BE2C (cell line): ENCODE results near the gene CD244. TPM values are rescaled to one million over a fixed set of nuclear protein-coding genes. Genes with fewer than 3 reads are reported as not detected.

Experiments used
- DNase-seq: peaks from one replicate; pipeline ENCODE4 v3.0.0-alpha.2; 2020
- H3K27me3 ChIP-seq: fragments of 250-450 bp; sonication (Bioruptor Pico); 2 replicates; pipeline ENCODE4 v1.5.1; 2020; ENCODE audit warnings: mild to moderate bottlenecking
- H3K36me3 ChIP-seq: fragments of 250-450 bp; sonication (Bioruptor Pico); 2 replicates; pipeline ENCODE4 v1.5.1; 2020; ENCODE audit warnings: mild to moderate bottlenecking
- H3K4me1 ChIP-seq: fragments of 250-450 bp; sonication (Bioruptor Pico); 2 replicates; pipeline ENCODE4 v1.5.1; 2020
- H3K4me3 ChIP-seq: 2 replicates; pipeline ENCODE4 v1.5.1; 2011; ENCODE audit warnings: low read depth, low read length
- H3K9me3 ChIP-seq: fragments of 250-450 bp; sonication (Bioruptor Pico); 2 replicates; pipeline ENCODE4 v1.5.1; 2020
- polyA plus RNA-seq: library from polyadenylated mRNA; unstranded; fragments of >200 nt; gene quantifications from one replicate; pipeline ENCODE4 v1.2.1, GENCODE V29; 2012; ENCODE audit warnings: low read depth, missing spikeins; ENCODE audit not compliant: insufficient read length, insufficient read depth
- TF ChIP-seq, protein P1 (sequence below): IDR thresholded peaks from 2 replicates; pipeline ENCODE4 v1.5.1; 2012; ENCODE audit warnings: mild to moderate bottlenecking, low read depth, low read length

CD244 gene
- polyA plus RNA-seq, result not detected

DNA sequence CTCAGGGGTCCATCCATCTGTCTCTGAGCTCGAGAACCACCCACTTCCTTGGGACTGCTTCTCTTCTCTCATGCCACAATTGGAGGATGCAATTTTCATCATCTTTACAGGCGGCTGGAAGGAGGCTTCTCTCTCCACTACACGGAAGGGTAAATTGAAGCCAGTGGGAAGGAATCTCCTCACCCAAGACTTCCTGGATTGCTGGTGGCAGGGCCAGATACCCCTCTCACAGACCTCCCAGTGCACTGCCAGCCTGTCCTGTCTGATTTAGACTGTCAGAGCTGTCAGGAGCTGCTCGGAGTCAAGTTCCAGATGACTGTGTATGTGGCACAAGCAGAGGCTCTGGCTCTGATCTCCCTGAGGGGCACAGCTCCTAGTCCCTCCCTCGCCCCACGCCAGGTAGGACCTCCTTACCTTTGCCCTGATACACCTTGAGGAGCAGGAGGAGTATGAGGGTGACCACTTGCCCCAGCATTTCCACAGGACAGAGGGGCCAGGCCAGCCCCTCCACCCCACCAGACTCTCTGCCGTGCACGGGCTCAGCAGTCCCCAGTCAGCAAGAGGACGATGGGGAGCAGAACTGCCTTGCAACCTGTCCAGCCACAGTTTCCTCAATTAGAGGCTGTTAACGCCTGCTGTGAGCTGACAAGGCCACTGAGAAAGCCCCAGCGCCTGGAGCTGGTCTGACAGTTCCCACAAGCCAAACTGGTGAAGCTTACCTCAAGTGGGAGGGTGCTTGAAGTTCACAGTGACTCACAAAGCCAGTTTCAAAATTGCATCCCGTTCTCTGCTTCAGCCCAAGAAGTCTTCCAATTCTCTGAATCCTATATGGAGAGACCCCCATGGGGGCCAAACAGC, at the start of gene CD244:
Gene CD244, minus strand, starts transcription at position 685 of the 858 bp plus-strand sequence. Its CDS starts 210 bp downstream, at position 475.
- no peaks in the 10 kb centered on the region for H3K4me1 ChIP-seq
- TF ChIP-seq, protein P1, sequence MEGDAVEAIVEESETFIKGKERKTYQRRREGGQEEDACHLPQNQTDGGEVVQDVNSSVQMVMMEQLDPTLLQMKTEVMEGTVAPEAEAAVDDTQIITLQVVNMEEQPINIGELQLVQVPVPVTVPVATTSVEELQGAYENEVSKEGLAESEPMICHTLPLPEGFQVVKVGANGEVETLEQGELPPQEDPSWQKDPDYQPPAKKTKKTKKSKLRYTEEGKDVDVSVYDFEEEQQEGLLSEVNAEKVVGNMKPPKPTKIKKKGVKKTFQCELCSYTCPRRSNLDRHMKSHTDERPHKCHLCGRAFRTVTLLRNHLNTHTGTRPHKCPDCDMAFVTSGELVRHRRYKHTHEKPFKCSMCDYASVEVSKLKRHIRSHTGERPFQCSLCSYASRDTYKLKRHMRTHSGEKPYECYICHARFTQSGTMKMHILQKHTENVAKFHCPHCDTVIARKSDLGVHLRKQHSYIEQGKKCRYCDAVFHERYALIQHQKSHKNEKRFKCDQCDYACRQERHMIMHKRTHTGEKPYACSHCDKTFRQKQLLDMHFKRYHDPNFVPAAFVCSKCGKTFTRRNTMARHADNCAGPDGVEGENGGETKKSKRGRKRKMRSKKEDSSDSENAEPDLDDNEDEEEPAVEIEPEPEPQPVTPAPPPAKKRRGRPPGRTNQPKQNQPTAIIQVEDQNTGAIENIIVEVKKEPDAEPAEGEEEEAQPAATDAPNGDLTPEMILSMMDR, result no peak
- no peaks in the 10 kb centered on the region for H3K27me3 ChIP-seq
- H3K36me3 ChIP-seq, result no peaks in the 10 kb centered on the region
- no peak for DNase-seq
- no peak within 1 kb of the TSS for H3K4me3 ChIP-seq
- H3K9me3 ChIP-seq, result no peaks in the 10 kb centered on the region

DNA sequence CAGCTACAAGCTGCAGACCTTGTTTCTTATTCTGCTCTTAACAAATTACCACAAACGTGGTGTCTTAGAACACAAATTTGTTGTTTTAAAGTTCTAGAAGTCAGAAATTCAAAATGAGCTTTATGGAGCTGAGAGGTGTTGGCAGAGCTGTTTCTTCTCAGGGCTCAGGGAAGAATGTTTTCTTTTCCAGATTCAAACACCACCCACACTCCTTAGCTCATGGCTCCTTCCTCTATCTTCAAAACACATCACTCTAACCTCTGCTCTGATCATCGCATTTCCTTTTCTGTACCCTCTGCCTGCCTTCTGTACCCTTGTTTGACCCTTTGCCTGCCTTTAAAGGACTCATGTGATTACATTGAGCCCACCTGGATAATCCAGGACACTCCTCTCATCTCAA, 49.2 kb upstream of the CD244 start:
- H3K36me3 ChIP-seq, result no peaks in the 10 kb centered on the region
- TF ChIP-seq, protein P1, result no peak
- H3K4me1 ChIP-seq, result no peaks in the 10 kb centered on the region
- H3K27me3 ChIP-seq, result peaks cover 7% of the 10 kb centered on the region; the same call in 1 of the 2 replicates
- no peak for DNase-seq
- no peaks in the 10 kb centered on the region; the same call in 1 of the 2 replicates for H3K9me3 ChIP-seq
- no peak overlapping the region for H3K4me3 ChIP-seq

- Histone ChIP-seq H3K9me3 (no peaks in the 10 kb centered on the region; the same call in 1 of the 2 replicates), H3K36me3 (no peaks in the 10 kb centered on the region), H3K4me1 (no peaks in the 10 kb centered on the region), H3K27me3 (peaks cover 7% of the 10 kb centered on the region; the same call in 1 of the 2 replicates), H3K4me3 (no peak overlapping the region)
- DNase-seq, result no peak
- TF ChIP-seq, protein P1, result no peak
Observed at GRCh38 chr1:160911441-160911840, 48.8 kb upstream of the CD244 start.

GRCh38 chr1:160910170-160910750, 47.6 kb upstream of the CD244 start:
- peaks cover 7% of the 10 kb centered on the region; the same call in 1 of the 2 replicates for H3K27me3 ChIP-seq
- TF ChIP-seq, protein P1, result no peak

DNA sequence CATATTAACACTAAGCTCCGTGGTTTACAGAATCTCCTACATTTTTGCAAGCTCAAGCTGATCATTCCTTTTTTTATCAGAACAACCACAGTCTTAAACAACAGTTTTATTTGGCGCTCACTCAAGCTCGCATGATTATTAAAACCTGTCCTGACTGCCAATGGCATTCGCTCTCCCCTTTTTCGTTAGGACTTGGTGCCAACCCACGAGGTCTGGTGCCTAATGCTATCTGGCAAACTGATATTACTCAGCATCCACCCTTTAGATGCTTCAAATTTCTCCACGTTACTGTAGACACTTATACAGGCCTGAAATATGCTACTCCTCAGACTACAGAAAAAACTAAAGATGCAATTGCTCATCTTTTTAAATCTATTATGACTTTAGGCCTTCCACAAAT, 45.3 kb upstream of the CD244 start:
- Histone ChIP-seq H3K9me3 (no peaks in the 10 kb centered on the region; the same call in 1 of the 2 replicates), H3K27me3 (no peaks in the 10 kb centered on the region; the same call in 1 of the 2 replicates), H3K36me3 (no peaks in the 10 kb centered on the region), H3K4me3 (no peak overlapping the region), H3K4me1 (no peaks in the 10 kb centered on the region)
- TF ChIP-seq, protein P1, result no peak
- DNase-seq, result no peak

More at GRCh38 chr1:160910170-160910750, 47.6 kb upstream of the CD244 start:
- no peaks in the 10 kb centered on the region for H3K36me3 ChIP-seq
- H3K4me1 ChIP-seq, result no peaks in the 10 kb centered on the region
- no peaks in the 10 kb centered on the region; the same call in 1 of the 2 replicates for H3K9me3 ChIP-seq
- DNase-seq, result no peak
- H3K4me3 ChIP-seq, result no peak overlapping the region
